Lower leg skin (tissue), 4 donors: ENCODE results near the gene MICAL2. TPM values are rescaled to one million over a fixed set of nuclear protein-coding genes. Genes with fewer than 3 reads are reported as not detected.

Experiments
- DNase-seq, 2 donors: peaks; one replicate each; pipeline ENCODE4 v3.0.0-alpha.2; 2019; ENCODE audit warnings: low spot score in 2 of 2
- H3K4me3 ChIP-seq: fragments of 200-600 bp; sonication (generic); 2 replicates; pipeline ENCODE4 v1.5.1; 2017; ENCODE audit warnings: mild to moderate bottlenecking, low read depth; ENCODE audit not compliant: poor library complexity, severe bottlenecking
- CTCF ChIP-seq, 3 donors: fragments of 450-650 bp; IDR thresholded peaks; one replicate each; pipeline ENCODE4 v1.5.1; 2016; ENCODE audit warnings: antibody characterized with exemption in 3 of 3, mild to moderate bottlenecking in 3 of 3, moderate library complexity in 2 of 3
- POLR2A ChIP-seq, 2 donors: fragments of 450-650 bp; IDR thresholded peaks; one replicate each; pipeline ENCODE4 v1.6.1; 2016 to 2017; ENCODE audit warnings: antibody characterized with exemption in 2 of 2, mild to moderate bottlenecking in 1 of 2, moderate library complexity in 1 of 2
- WGBS, 2 donors: methylation state at CpG; one replicate each; pipeline ENCODE4 v1.1.5; 2018; 5-methylcytosine and 5-hydroxymethylcytosine counted together
- intact Hi-C: fragments of 100-400 bp; cut with DNase I; formaldehyde crosslinking; loops from one replicate; pipeline ENCODE4 v1.15.0; 2023; ENCODE audit warnings: low total_unique reads
- total RNA-seq, 4 donors: library from RNA; depleted of rRNA; stranded (reverse); fragments of >200 nt; gene quantifications; one replicate each; pipeline ENCODE4 v1.1.0, GENCODE V29; 2016

The MICAL2 gene
- total RNA-seq, 4 donors from 2014 or later = 117 to 238 (median 145) TPM

- TF ChIP-seq CTCF (IDR thresholded peaks at IDR 0.05) (no peak), POLR2A (IDR thresholded peaks at IDR 0.05) (no peak)
- intact Hi-C loops = no loop called here
- H3K4me3 ChIP-seq = no peak overlapping the region
- WGBS, 2 donors = 85 to 92% methylated on average over 6 of the region's 6 CpGs
- DNase-seq = no peak
Observed at GRCh38 chr11:12149672-12150225, 39.4 kb downstream of the MICAL2 start.

- no peak for DNase-seq
- no peak for TF ChIP-seq CTCF (IDR thresholded peaks at IDR 0.05)
- no peak for TF ChIP-seq POLR2A (IDR thresholded peaks at IDR 0.05)
- no peak overlapping the region for H3K4me3 ChIP-seq
- intact Hi-C loops = no loop called here
- 85 to 86% methylated on average over 10 of the region's 10 CpGs for WGBS, 2 donors
Observed at GRCh38 chr11:12150831-12151382, 40.5 kb downstream of the MICAL2 start.

GRCh38 chr11:12152321-12152720, 41.9 kb downstream of the MICAL2 start:
- no peak for TF ChIP-seq POLR2A (IDR thresholded peaks at IDR 0.05)
- no peak for TF ChIP-seq CTCF (IDR thresholded peaks at IDR 0.05)
- peak in 1 of 2 donors; percentile 49 for DNase-seq
- H3K4me3 ChIP-seq = no peak overlapping the region
- intact Hi-C loops = no loop called here
- 89 to 97% methylated on average over 2 of the region's 2 CpGs for WGBS, 2 donors

GRCh38 chr11:12154871-12155668, 44.7 kb downstream of the MICAL2 start:
- intact Hi-C loops = no loop called here
- no peak overlapping the region for H3K4me3 ChIP-seq
- no peak for TF ChIP-seq CTCF (IDR thresholded peaks at IDR 0.05)
- TF ChIP-seq POLR2A (IDR thresholded peaks at IDR 0.05) = no peak
- peak in 1 of 2 donors; percentile 37 for DNase-seq
- 96 to 99% methylated on average over 6 of the region's 6 CpGs for WGBS, 2 donors

- intact Hi-C loops = no loop called here
Observed at GRCh38 chr11:12155696-12156095, 45.3 kb downstream of the MICAL2 start.

More at GRCh38 chr11:12155696-12156095, 45.3 kb downstream of the MICAL2 start:
- no peak for DNase-seq
- no peak overlapping the region for H3K4me3 ChIP-seq
- WGBS, 2 donors = 96 to 97% methylated on average over 8 of the region's 8 CpGs
- TF ChIP-seq POLR2A (IDR thresholded peaks at IDR 0.05) = no peak
- no peak for TF ChIP-seq CTCF (IDR thresholded peaks at IDR 0.05)
